HG03103 (cell line): ENCODE measurements around the gene PDE8B.

ENCODE experiments used
- ATAC-seq: cut with Tn5 transposase; IDR thresholded peaks from one replicate; pipeline ENCODE4 v1.9.1; 2021; ENCODE audit warnings: low read depth; ENCODE audit not compliant: unreplicated experiment

Gene PDE8B

GRCh38 chr5:77186652-77187370 lies 23.7 kb upstream of the PDE8B start:
- no peak for ATAC-seq

GRCh38 chr5:77189421-77189820 lies 21.1 kb upstream of the PDE8B start:
- ATAC-seq, result no peak

- ATAC-seq, result no peak
These were observed 17.9 kb upstream of the PDE8B start for GRCh38 chr5:77192441-77193050.

GRCh38 chr5:77194762-77195161 lies 15.7 kb upstream of the PDE8B start:
- ATAC-seq, result no peak

- no peak for ATAC-seq
These were observed 12.5 kb upstream of the PDE8B start for GRCh38 chr5:77197840-77198554.

GRCh38 chr5:77200663-77201062 lies 9.8 kb upstream of the PDE8B start:
- ATAC-seq, result no peak

- no peak for ATAC-seq
These were observed 8.3 kb upstream of the PDE8B start for GRCh38 chr5:77202145-77202544.

- ATAC-seq, result no peak
These were observed 5.5 kb upstream of the PDE8B start for GRCh38 chr5:77204967-77205366.

GRCh38 chr5:77208507-77209163 lies 1.8 kb upstream of the PDE8B start:
- no peak for ATAC-seq

- ATAC-seq, result no peak
These were observed 887 bp upstream of the PDE8B start for GRCh38 chr5:77209495-77210090.

GRCh38 chr5:77210964-77211690 lies 647 bp downstream of the PDE8B start:
- no peak for ATAC-seq

GRCh38 chr5:77211691-77212047 lies 1.2 kb downstream of the PDE8B start:
- ATAC-seq, result no peak

- ATAC-seq, result no peak
These were observed 3.1 kb downstream of the PDE8B start for GRCh38 chr5:77213601-77214000.

- ATAC-seq, result no peak
These were observed 3.7 kb downstream of the PDE8B start for GRCh38 chr5:77214151-77214550.

GRCh38 chr5:77218263-77218662 lies 7.8 kb downstream of the PDE8B start:
- ATAC-seq, result no peak

- ATAC-seq, result no peak
These were observed 10.6 kb downstream of the PDE8B start for GRCh38 chr5:77221115-77221514.

- no peak for ATAC-seq
These were observed 12.2 kb downstream of the PDE8B start for GRCh38 chr5:77222722-77223121.

GRCh38 chr5:77223653-77224052 lies 13.2 kb downstream of the PDE8B start:
- no peak for ATAC-seq

- ATAC-seq, result no peak
These were observed 14.3 kb downstream of the PDE8B start for GRCh38 chr5:77224672-77225355.

GRCh38 chr5:77225531-77225930 lies 15.1 kb downstream of the PDE8B start:
- ATAC-seq, result no peak
